CD4-positive, alpha-beta T cell treated with Interleukin-12 subunit alpha and Interleukin-12 subunit beta, for 1 hour (primary cell): ENCODE measurements around the gene TREML4.
"Not testable (repeated sequence)": the region's sequence is repeated elsewhere in the genome, so short reads cannot be mapped to it uniquely, and the experiment has no call there.

Source experiments
- DNase-seq: peaks from one replicate; pipeline ENCODE4 v3.0.0-alpha.2; 2020

The TREML4 gene

DNA sequence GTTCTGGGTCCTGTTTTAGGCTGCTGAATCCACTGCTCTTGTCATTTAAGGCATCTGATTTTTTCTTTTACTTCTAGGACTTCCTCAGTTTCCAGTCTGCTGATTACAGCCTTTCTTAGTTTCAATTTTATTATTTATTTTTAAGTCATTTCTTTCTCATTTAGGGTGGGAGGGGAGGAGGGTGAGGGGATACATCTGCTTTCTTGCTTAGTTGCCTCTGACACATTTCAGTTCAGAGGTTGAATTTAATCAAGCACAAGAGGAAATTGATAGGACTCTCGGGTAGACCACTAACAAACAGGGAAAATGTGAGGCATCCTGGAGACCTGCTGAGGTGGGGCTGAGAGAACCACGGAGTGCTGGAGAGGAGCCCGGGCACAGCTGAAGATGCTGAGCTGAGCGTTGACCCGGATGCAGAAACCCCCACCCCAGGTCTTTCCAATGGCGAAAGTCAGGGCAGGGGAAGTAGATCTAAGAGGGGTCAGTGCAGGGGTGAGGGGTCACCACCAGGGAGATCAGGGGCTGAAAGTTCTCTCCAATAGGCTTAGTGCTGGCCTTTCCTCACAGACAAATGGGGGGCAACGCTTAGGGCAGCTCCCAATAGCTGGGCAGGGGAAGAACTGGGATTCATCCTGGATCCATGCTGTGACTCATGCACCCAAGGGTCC is 19.6 kb upstream of the TREML4 start:
- no peak for DNase-seq

DNA sequence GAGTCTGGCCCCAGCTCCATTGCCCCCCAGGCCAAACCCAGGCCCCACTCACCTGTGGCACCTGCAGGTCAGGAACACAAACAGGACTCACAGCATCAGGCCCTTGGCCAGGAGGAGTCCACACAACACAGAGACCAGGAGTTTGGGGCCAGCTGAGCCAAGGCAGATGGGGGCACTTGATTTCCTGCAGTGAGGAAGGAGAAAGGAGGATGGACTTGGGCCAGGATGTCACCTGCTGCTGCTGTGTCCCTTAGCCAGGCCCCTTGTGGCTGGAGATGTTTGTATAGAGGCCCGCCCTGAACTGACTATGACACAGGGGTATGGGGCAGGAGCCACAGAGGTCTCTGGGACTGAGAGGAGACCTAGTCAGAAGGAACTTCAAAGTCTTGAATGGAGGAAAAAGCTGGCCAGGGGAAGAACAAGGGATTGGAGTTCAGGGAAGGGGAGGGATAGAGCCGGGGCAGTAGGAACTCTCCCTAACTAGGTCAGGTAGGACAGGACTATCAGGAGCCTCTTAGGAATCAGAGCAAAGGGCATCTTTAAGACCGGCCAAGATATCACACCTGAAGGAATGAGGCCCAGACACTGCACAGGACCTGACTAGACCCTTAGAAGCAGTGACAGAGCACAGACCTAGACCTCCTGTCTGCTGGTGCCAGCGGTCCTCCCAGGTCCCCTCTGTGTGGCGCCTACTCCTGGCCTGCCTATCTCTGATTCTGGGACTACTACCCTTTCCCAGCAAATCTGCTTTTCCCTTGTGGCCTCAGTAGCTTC is 18.4 kb upstream of the TREML4 start:
- DNase-seq, result no peak

DNA sequence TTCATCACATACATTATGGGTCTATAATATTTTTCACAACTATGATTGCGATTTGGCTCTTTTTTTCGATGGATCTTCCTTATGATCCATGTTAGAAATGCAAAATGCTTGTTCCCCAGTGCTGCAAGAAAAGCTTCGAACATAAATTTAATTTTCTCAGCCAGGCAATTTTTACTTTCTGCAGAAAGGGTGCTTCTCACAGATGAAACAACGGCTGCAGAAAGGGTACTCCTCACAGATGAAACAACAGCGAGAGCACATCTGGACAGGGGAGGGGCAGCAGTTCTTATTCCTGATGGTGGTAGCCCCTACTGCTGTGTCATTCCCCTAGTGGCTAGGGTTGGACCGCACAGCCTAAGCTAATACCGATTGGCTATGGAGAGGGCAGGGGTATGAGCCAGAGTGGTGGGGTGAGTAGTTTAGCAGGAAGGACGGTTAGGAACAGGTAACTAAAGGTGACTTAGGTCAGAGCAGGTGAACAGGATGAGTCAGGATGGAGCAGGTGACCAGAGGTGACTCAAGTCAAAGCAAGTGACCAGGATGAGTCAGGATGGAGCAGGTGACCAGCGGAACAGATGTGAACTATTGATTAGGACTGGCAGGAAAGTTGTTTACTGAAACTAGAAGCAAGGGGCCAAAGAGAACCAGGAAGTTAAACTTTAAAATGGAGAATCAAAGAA is 13.4 kb upstream of the TREML4 start:
- no peak for DNase-seq

DNA sequence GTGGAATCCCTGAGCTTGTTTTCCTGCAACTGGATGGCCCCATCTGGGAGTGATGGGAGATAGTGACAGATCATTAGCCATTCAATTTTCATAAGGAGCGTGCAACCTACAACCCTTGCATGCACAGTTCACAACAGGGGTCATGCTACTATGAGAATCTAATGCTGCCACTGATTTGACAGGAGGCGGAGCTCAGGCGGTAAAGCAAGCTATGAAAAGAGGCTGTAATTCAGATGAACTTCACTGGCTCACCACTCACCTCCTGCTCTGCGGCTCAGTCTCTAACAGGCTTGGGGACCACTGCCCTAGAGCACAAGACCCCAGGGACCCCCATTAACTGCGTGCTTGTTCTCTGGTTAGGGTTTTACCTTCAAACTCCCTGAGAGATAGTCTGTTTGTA is 12.4 kb upstream of the TREML4 start:
- no peak for DNase-seq

DNA sequence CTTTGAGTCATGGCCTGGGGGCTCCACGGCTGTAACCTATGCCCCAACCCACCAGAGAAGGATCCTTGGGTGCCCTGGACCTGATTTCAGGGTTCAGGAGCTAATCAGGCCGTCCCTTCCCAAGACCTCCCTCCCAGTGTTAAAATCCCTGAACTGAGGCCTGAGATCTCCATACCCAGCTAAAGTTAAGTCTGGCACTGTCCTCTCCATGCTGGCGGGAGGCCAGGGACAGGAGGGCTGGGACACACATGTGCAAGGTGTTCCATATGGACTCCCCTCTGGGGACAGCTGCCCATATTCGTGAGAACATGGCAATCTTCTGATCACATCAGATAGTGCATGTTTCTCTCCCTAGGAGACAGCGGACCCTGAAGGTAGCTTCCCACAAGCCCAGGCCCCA is 11.5 kb upstream of the TREML4 start:
- DNase-seq, result no peak

DNA sequence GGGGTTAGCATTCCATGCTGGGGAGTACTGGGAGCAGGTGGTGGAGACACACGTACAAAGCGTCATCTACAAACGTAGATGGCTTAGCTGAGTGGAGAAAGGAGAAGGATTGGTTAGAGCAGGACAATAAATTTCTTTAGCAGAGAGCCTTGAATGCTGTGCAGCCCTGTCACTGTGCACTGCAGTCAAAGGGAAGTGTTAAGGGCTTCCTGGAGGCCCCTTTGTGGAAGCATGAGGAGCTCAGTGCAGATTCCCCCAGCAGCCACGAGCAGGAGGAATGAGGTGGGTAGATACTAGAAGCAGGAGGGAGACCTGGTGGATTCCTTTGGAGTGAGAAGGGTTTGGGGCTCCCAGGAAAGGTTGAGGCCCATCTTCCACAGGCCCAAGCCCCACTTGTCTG is 6.1 kb upstream of the TREML4 start:
- no peak for DNase-seq

DNA sequence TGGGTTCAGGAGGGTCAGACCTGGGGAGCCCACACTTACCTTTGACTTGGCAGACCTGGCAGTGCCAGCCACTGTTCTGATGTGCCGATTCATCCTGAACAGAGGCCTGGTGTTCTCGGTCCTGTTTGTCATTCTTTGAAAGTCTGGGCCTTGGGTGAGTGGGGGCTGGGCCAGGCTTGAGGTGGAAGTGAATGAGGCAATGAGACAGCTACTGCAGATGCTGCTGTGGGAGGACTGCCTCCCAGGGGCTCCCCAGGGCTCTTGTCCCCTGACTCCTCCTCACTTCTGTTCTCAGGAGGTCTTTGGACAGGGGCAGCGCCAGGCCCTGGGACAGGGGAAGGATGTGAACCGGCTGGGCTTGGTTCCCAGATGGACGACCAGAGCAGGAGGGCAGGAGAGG is 5.6 kb upstream of the TREML4 start:
- DNase-seq, result no peak

DNA sequence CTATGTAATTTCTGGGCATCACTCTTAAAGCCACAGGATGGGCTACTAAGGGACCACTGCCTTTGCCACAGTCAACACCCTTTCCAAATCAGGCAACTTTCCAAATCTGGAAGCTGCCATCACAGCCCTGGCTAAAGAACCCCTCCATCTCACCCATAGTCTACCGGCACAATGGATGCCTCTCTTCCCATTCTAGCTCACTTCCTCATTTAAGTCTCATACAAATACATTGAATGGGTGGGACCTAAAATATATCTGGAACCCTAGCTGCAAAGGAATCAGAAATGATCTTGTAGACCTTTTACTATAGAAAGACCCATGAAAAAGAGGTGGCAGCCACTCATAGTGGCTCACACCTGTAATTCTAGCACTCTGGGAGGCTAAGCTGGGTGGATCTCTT is 3.3 kb upstream of the TREML4 start:
- DNase-seq, result no peak

DNA sequence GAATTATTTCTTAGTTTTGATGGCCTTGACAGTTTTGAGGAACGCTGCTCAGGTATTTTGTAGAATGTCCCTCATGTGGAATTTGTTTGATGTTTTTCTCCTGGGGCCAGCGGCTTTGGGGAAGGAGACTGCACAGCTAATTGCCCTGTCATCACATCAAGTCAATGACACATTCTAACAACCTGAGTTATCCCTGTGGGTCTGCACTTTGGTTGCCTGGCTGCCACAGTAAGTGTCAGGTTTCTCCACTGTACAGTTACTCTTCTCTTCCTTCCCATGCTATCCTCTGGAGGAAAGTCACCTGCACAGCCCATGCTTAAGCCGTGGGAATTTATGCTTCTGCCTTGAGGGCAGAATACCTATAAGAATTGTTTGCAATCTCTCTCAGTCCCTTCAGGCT is 1.4 kb upstream of the TREML4 start:
- no peak for DNase-seq

DNA sequence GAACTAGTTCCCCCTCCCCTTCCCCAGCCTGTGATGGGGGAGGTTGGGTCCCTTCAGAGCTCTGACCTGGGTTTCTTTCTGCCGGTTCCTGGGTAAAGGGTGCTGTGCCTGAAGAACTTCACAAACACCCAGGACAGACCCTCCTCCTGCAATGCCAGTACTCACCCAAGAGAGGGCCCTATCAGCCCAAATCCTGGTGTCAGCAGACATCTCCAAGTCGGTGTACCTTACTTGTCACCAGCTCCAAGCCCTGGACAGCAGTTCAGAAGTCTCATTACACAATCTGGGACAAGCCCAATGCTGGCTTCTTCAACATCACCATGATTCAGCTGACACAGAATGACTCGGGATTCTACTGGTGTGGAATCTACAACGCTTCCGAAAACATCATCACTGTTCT is 467 bp downstream of the TREML4 start:
- DNase-seq, result peak; percentile 4

DNA sequence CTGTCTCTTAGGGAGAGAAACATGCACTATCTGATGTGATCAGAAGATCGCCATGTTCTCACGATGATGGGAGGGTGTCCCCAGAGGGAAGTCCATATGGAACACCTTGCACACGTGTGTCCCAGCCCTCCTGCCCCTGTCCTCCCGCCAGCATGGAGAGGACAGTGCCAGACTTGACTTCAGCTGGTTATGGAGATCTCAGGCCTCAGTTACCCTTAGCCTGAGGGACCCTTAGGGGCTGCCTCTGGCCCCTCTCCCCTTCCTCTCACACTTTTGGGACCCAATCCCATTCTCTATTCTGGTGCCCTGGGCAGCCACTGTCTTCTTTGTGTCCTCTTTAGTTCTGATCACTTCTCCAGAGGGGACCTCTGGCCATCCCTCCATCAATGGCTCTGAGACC is 1.6 kb downstream of the TREML4 start:
- no peak for DNase-seq

DNA sequence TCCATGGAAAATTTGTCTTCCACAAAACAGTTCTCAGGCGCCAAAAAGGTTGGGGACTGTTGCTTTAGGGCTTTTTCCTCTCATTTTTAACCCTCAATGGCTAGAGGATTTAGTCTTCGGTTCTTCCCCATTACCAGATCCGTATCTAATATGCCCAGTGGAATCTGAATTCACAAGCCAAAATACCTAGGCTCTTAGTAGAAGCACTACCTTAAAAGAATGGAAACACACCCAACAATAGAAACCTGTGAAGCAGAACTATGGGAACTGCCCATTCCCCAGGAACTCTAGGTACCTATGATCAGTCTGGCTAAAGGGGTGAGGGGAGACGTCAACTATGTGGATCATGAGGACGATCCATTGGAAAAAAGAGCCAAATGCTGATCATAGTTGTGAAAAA is 3.1 kb downstream of the TREML4 start:
- no peak for DNase-seq

DNA sequence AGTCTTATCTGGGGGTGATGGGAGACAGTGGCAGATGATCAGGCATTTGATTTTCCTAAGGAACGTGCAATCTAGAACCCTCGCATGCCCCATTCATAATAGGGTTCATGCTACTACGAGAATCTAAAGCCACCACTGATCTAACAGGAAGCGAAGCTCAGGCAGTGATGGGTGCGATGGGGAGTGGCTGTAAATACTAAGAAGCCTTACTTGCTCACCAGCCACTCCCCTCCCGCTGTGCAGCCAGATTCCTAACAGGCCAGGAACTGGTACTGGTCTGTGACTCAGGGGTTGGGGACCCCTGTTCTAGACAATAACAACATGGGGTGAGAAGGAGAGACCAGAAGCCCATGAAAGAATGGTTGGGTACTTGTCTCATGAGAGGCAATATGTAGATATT is 4.5 kb downstream of the TREML4 start:
- DNase-seq, result no peak

DNA sequence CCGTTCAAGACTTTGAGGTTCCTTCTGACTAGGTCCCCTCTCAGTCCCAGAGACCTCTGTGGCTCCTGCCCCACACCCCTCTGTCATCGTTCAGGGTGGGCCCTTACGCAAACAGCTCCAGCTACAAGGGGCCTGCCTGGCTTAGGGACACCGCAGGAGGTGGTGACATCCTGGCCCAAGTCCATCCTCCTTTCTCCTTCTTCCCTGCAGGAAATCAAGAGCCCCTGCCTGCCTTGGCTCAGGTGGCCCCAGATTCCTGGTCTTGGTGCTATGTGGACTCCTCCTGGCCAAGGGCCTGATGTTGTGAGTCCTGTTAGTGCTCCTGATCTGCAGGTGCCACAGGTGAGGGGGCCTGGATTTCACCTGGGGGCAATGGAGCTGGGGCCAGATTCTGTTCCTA is 8.1 kb downstream of the TREML4 start:
- DNase-seq, result no peak

DNA sequence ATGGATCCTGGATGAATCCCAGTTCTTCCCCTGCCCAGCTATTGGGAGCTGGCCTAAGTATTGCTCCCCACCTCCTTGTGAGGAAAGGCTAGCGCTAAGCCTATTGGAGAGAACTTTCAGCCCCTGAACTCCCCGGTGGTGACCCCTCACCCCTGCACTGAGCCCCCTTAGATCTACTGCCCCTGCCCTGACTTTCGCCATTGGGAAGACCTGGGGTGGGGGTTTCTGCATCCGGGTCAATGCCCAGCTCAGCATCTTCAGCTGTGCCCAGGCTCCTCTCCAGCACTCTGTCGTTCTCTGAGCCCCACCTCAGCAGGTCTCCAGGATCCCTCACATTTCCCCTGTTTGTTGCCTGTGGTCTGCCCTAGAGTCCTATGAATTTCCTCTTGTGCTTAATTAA is 9.0 kb downstream of the TREML4 start:
- no peak for DNase-seq

DNA sequence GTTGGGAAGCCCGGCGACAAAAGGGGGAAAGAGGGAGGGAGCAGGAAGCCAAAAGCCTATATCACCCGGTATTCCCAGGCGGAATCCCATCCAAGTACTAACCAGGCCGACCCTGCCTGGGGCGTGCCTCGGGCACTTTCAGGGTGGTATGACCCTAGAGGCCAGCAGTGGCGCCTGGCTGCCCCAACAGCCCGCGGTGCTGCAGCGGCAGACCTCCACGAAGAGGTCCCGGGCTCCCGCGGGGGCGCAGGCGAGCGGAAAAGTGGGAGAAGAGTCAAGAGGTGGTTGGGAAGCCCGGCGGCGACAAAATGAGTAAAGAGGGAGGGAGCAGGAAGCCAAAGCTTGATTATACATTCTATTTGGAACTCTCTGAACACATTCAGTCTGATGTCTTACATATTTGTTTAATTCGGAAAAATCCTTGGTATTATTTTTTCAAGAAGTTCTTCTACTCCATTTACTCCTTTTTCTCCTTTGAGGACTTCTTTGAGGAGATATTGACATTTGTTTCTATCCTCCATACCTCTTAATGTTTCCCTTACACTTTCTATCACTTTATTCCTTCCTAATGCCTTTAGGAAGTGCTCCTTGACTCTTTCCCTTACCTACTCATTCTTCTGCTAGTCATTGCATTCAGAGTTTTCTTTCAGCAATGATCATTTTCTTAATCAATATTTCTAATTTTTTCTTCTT is 11.5 kb downstream of the TREML4 start:
- DNase-seq, result no peak

DNA sequence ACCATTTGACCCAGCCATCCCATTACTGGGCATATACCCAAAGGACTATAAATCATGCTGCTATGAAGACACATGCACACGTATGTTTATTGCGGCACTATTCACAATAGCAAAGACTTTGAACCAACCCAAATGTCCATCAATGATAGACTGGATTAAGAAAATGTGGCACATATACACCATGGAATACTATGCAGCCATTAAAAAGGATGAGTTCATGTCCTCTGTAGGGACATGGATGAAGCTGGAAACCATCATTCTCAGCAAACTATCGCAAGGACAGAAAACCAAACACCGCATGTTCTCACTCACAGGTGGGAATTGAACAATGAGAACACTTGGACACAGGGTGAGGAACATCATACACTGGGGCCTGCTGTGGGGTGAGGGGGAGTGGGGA is 18.4 kb downstream of the TREML4 start:
- DNase-seq, result not testable (repeated sequence)

DNA sequence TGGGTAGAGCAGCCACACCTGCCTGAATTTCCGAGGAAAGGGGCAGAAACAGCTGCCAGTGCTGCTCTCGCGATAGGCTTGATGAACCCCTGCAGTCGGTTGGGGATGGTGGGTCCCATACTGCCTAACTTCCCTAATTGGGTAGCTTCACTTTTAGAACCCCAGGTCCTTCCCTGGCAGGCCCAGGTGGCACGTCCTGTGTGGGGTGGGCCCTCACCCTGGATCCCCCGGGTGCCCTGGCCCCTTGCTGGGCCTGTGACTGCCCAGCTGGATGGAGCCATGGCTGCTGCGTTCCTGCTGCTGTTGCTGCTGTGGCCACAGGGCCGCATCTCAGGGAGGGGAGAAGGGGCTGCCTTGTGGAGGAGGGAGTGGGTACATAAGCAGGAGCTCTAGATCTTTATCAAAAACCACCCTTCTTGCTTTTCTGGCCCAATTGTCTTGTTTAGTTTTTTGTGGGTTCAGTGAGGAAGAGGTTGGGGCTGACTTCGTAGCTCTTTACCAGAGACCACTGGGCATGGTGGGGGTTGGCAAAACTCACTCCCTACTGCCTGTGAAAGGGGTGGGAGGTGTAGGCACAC is 19.2 kb downstream of the TREML4 start:
- no peak for DNase-seq

DNA sequence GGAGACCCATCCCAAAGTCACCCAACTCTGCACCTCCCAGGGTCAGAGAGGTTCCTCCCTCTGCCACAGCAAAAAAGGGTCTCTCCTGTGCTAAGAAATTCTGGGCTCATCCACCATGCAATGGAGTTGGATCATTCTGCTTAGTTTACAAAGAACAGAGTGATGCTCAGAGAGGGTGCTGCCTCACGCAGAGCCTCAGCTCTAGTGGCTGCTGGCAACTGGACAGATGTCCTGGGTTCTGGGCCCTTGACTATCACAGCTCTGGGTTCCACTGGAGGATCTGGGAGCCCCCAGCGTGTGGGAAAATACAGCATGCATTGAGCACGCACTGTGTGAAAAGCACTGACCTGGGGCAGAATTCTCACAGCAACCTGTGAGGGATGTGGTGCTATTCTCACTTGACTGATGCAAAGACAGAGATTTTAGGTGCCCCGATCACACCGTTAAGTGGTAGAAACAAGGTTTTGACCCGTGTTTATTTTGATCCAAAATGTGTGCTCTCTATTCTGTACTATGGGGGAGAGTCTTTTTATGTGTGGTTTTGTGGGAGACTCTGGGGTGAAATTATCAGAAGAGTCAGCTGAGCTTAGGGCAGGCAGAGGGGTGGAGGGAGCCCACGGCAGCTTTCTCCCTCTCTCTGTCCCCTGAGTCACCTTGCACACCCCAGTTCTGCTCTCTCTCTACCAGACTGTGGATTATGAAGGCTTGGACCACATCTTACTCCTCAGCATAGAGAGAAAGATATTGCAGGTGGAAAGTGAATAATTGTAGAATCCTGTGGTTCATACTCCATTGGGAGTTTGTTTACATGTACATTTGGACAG is 19.9 kb downstream of the TREML4 start:
- DNase-seq, result no peak

DNA sequence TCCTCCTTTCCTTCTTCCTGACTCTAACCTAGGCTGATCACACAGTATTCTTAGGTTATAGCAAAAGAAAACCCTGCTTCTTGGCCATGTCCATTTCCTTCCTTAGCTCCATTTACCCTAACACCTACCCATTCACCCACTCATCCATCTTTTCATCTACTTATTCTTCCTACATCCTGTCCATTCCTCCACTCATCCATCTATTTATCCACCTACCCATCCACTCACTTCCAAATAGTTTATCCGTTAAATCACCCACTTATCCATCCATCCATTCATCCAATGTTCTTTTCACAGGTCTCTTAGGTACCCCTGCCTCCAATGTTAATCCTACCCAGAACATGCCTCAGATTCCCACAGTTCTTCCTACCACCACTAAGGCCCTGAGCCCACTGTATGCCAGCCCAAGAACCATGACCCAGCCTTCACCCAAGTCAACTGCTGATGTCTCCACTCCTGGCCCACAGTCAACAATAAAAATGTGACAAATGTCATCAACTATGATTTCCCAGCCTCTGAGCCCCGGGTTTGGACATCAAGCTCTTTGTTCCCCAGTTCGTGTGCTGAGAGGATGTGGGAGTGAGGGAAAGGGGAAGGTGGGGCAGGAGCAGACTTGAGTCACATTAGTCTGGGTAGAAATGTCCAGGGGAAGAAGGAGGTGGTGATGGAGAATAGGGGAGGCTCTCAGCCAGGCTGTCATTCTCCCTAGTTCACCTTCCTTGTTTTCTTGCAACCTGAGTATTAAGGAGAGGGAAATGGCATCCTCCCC is 24.4 kb downstream of the TREML4 start:
- no peak for DNase-seq

DNA sequence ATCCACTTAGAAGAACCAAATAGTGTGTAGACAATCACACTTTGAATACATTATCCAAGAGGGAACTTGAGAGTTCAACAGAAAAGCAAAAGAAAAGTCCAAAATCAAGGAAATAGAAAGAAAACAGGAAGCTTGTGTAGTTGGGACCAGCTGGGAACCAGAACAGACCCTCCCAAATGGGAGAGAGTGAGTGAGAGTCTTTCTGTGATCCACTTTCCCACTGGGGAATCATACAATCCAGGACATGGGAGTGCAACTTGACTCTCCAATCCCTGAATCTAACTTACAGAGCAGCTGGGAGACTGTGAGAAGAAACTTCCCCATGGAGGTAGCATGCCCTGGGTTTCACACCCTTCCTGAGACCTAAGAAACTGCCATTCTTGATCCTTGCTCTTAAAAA is 27.0 kb downstream of the TREML4 start:
- no peak for DNase-seq
